ENCODE results near the gene PDE8B. TPM values are rescaled to one million over a fixed set of nuclear protein-coding genes. Genes with fewer than 3 reads are reported as not detected.

Gene PDE8B
- total RNA-seq, 2 experiments from 2014 or later, result not detected

- ChIA-PET POLR2A (no interaction called here), CTCF (interaction anchor here (1.0 kb wide), 1 partner anchor 60 kb away, joined by 3 read pairs; no protein-coding TSS in a partner anchor)
Observed at GRCh38 chr5:77229887-77230286, 19.4 kb downstream of the PDE8B start.

- POLR2A ChIA-PET, result no interaction called here
- CTCF ChIA-PET, result no interaction called here
Observed at GRCh38 chr5:77230727-77231470, 20.4 kb downstream of the PDE8B start.

- ChIA-PET POLR2A (no interaction called here), CTCF (no interaction called here)
Observed at GRCh38 chr5:77231471-77232138, 21.1 kb downstream of the PDE8B start.

- CTCF ChIA-PET, result no interaction called here
- POLR2A ChIA-PET, result no interaction called here
Observed at GRCh38 chr5:77232574-77233358, 22.3 kb downstream of the PDE8B start.

- POLR2A ChIA-PET, result no interaction called here
Observed at GRCh38 chr5:77235846-77236721, 25.6 kb downstream of the PDE8B start.

GRCh38 chr5:77239126-77239741 is 28.8 kb downstream of the PDE8B start:
- POLR2A ChIA-PET, result no interaction called here
- CTCF ChIA-PET, result interaction anchor here (0.8 kb wide), 1 partner anchor 20 kb away, joined by 3 read pairs; no protein-coding TSS in a partner anchor

More at GRCh38 chr5:77235846-77236721, 25.6 kb downstream of the PDE8B start:
- CTCF ChIA-PET, result no interaction called here

- ChIA-PET POLR2A (no interaction called here), CTCF (no interaction called here)
Observed at GRCh38 chr5:77241444-77241843, 31.0 kb downstream of the PDE8B start.

GRCh38 chr5:77249475-77249874 is 39.0 kb downstream of the PDE8B start:
- ChIA-PET POLR2A (no interaction called here), CTCF (no interaction called here)

GRCh38 chr5:77250021-77250420 is 39.5 kb downstream of the PDE8B start:
- POLR2A ChIA-PET, result no interaction called here
- CTCF ChIA-PET, result no interaction called here

- CTCF ChIA-PET, result no interaction called here
- POLR2A ChIA-PET, result no interaction called here
Observed at GRCh38 chr5:77251921-77252320, 41.4 kb downstream of the PDE8B start.

GRCh38 chr5:77255617-77256016 is 45.1 kb downstream of the PDE8B start:
- CTCF ChIA-PET, result no interaction called here
- POLR2A ChIA-PET, result no interaction called here

- POLR2A ChIA-PET, result no interaction called here
Observed at GRCh38 chr5:77256406-77256805, 45.9 kb downstream of the PDE8B start.

GRCh38 chr5:77258652-77259051 is 48.2 kb downstream of the PDE8B start:
- POLR2A ChIA-PET, result no interaction called here
- CTCF ChIA-PET, result interaction anchor here (1.4 kb wide), 1 partner anchor 23 kb away, joined by 3 read pairs; no protein-coding TSS in a partner anchor

More at GRCh38 chr5:77256406-77256805, 45.9 kb downstream of the PDE8B start:
- CTCF ChIA-PET, result no interaction called here

GRCh38 chr5:77259476-77259875 is 49.0 kb downstream of the PDE8B start:
- ChIA-PET CTCF (interaction anchor here (1.0 to 1.4 kb wide), 2 partner anchors 20 to 22 kb away, joined by 3 read pairs; no protein-coding TSS in a partner anchor), POLR2A (no interaction called here)

GRCh38 chr5:77262697-77263096 is 52.2 kb downstream of the PDE8B start:
- ChIA-PET POLR2A (no interaction called here), CTCF (no interaction called here)

GRCh38 chr5:77266291-77266690 is 55.8 kb downstream of the PDE8B start:
- CTCF ChIA-PET, result no interaction called here
- POLR2A ChIA-PET, result no interaction called here

- POLR2A ChIA-PET, result no interaction called here
- CTCF ChIA-PET, result no interaction called here
Observed at GRCh38 chr5:77267496-77267895, 57.0 kb downstream of the PDE8B start.

GRCh38 chr5:77272206-77272605 is 61.7 kb downstream of the PDE8B start:
- ChIA-PET CTCF (no interaction called here), POLR2A (no interaction called here)

- ChIA-PET POLR2A (no interaction called here), CTCF (no interaction called here)
Observed at GRCh38 chr5:77277759-77278158, 67.3 kb downstream of the PDE8B start.

Measured in activated CD8-positive, alpha-beta memory T cell treated with anti-CD3 and anti-CD28 coated beads for 36 hours (primary cell).